Activated naive CD8-positive, alpha-beta T cell treated with anti-CD3 and anti-CD28 coated beads, Interleukin-2, amount 10 ng/mL, durations not matched to agents 7 days and 5 days (primary cell): ENCODE measurements around the gene SLC2A11. TPM values are rescaled to one million over a fixed set of nuclear protein-coding genes. Genes with fewer than 3 reads are reported as not detected.
A peak's percentile ranks its signal among the peaks of the same experiment; 100 is the strongest.
"Not testable (repeated sequence)": the region's sequence is repeated elsewhere in the genome, so short reads cannot be mapped to it uniquely, and the experiment has no call there.

ENCODE experiments used
- ATAC-seq: fragments of 150-1000 bp; cut with Tn5 transposase; one replicate; pipeline ENCODE4 v1.10.0; 2021; ENCODE audit warnings: low read depth, moderate library complexity
- POLR2A ChIA-PET: fragments of 350-600 bp; sonication (Branson Sonifier 250); formaldehyde crosslinking; loops from one replicate; lab custom pipeline; 2021; ENCODE audit warnings: antibody characterized with exemption; lab: Charles Lee
- DNase-seq: peaks from one replicate; pipeline ENCODE4 v3.0.0; 2021
- H3K27ac Mint-ChIP-seq: one replicate; pipeline ENCODE4 v1.8.0; 2022; ENCODE audit warnings: mild to moderate bottlenecking, mixed read lengths
- H3K27me3 Mint-ChIP-seq: one replicate; pipeline ENCODE4 v1.8.0; 2022; ENCODE audit warnings: mild to moderate bottlenecking, moderate library complexity, mixed read lengths
- H3K36me3 Mint-ChIP-seq: one replicate; pipeline ENCODE4 v1.8.0; 2021; ENCODE audit warnings: mild to moderate bottlenecking, mixed read lengths
- H3K4me1 Mint-ChIP-seq: one replicate; pipeline ENCODE4 v1.8.0; 2021; ENCODE audit warnings: mixed read lengths
- H3K4me3 Mint-ChIP-seq: one replicate; pipeline ENCODE4 v1.8.0; 2022; ENCODE audit warnings: mild to moderate bottlenecking, moderate library complexity, mixed read lengths
- H3K9me3 Mint-ChIP-seq: one replicate; pipeline ENCODE4 v1.8.0; 2021; ENCODE audit warnings: mixed read lengths
- total RNA-seq, 2 experiments: library from RNA; stranded (reverse); gene quantifications; one replicate each; pipeline ENCODE4 v1.2.3, GENCODE V29; 2021

The SLC2A11 gene
- total RNA-seq, 2 experiments from 2014 or later = 10.0 to 12.1 TPM

GRCh38 chr22:23913661-23914353 lies 56.1 kb downstream of the SLC2A11 start:
- peak overlapping the region; percentile 93 for H3K4me3 Mint-ChIP-seq
- H3K36me3 Mint-ChIP-seq = peaks cover 31% of the 10 kb centered on the region
- ATAC-seq (peak; percentile 99), DNase-seq (peak; percentile 99)
- no peaks in the 10 kb centered on the region for H3K9me3 Mint-ChIP-seq
- peak overlapping the region; percentile 96 for H3K27ac Mint-ChIP-seq
- POLR2A ChIA-PET = interaction anchor here (0.6 to 4.6 kb wide), 10 partner anchors 10 to 641 kb away, joined by 3 to 53 read pairs (median 4); partner anchors contain the start of genes ADORA2A, CABIN1, GUCD1 and MIF
- H3K27me3 Mint-ChIP-seq = no peaks in the 10 kb centered on the region
- H3K4me1 Mint-ChIP-seq = peaks cover 29% of the 10 kb centered on the region

- POLR2A ChIA-PET = interaction anchor here (1.0 kb wide), 1 partner anchor 21 kb away, joined by 3 read pairs; the partner anchor contains the start of gene MIF
- Mint-ChIP-seq H3K9me3 (no peaks in the 10 kb centered on the region), H3K4me1 (peaks cover 27% of the 10 kb centered on the region), H3K27ac (no peak overlapping the region), H3K27me3 (no peaks in the 10 kb centered on the region), H3K4me3 (no peak overlapping the region), H3K36me3 (peaks cover 32% of the 10 kb centered on the region)
- no peak for ATAC-seq
- no peak for DNase-seq
Observed at GRCh38 chr22:23915290-23915689, 57.6 kb downstream of the SLC2A11 start.

- POLR2A ChIA-PET, H3K27ac Mint-ChIP-seq, ATAC-seq, H3K9me3 Mint-ChIP-seq, H3K4me3 Mint-ChIP-seq, DNase-seq, H3K27me3 Mint-ChIP-seq: not testable (repeated sequence)
- Mint-ChIP-seq H3K4me1 (peaks cover 24% of the 10 kb centered on the region), H3K36me3 (peaks cover 48% of the 10 kb centered on the region)
Observed at GRCh38 chr22:23920267-23920611, 62.6 kb downstream of the SLC2A11 start.

- H3K9me3 Mint-ChIP-seq, POLR2A ChIA-PET, H3K4me3 Mint-ChIP-seq, DNase-seq, ATAC-seq, H3K27me3 Mint-ChIP-seq: not testable (repeated sequence)
- H3K27ac Mint-ChIP-seq = peak overlapping the region; percentile 6
- peaks cover 20% of the 10 kb centered on the region for H3K4me1 Mint-ChIP-seq
- peaks cover 53% of the 10 kb centered on the region for H3K36me3 Mint-ChIP-seq
Observed at GRCh38 chr22:23921586-23922201, 64.0 kb downstream of the SLC2A11 start.

GRCh38 chr22:23922921-23923320 lies 65.2 kb downstream of the SLC2A11 start:
- Mint-ChIP-seq H3K36me3 (peaks cover 58% of the 10 kb centered on the region), H3K27ac (peak overlapping the region; percentile 4), H3K4me3 (no peak overlapping the region), H3K9me3 (peaks cover 14% of the 10 kb centered on the region), H3K4me1 (peaks cover 20% of the 10 kb centered on the region), H3K27me3 (no peaks in the 10 kb centered on the region)
- POLR2A ChIA-PET = interaction anchor here (0.5 to 1.0 kb wide), 2 partner anchors 29 to 140 kb away, joined by 3 to 5 read pairs; partner anchors contain the start of gene MIF
- ATAC-seq = peak; percentile 56
- DNase-seq = no peak

GRCh38 chr22:23925020-23925606 lies 67.4 kb downstream of the SLC2A11 start:
- Mint-ChIP-seq H3K4me3 (no peak overlapping the region), H3K4me1 (peaks cover 20% of the 10 kb centered on the region), H3K36me3 (peaks cover 70% of the 10 kb centered on the region), H3K9me3 (peaks cover 14% of the 10 kb centered on the region), H3K27me3 (no peaks in the 10 kb centered on the region), H3K27ac (no peak overlapping the region)
- ATAC-seq (no peak), DNase-seq (no peak)
- POLR2A ChIA-PET = no interaction called here

- Mint-ChIP-seq H3K27me3 (no peaks in the 10 kb centered on the region), H3K9me3 (peaks cover 18% of the 10 kb centered on the region), H3K27ac (no peak overlapping the region), H3K4me1 (peaks cover 23% of the 10 kb centered on the region), H3K36me3 (peaks cover 75% of the 10 kb centered on the region), H3K4me3 (no peak overlapping the region)
- no peak for DNase-seq
- ATAC-seq = no peak
- POLR2A ChIA-PET = interaction anchor here (0.7 kb wide), 1 partner anchor 13 kb away, joined by 3 read pairs; no protein-coding TSS in a partner anchor
Observed at GRCh38 chr22:23926561-23926960, 68.9 kb downstream of the SLC2A11 start.

Other genes with a start within 250 kb of the SLC2A11 start
- gene DRICH1, start 225.6 kb upstream of the SLC2A11 start, total RNA-seq = under 1 TPM; 0.69 to 0.79 TPM
- 10 to 100 TPM; 24.9 to 25.8 TPM for gene RGL4, start 166.9 kb upstream of the SLC2A11 start, total RNA-seq
- 1 to 10 TPM; 3.8 to 4.1 TPM for gene ZNF70, start 106.8 kb upstream of the SLC2A11 start, total RNA-seq
- not detected for gene VPREB3, start 103.5 kb upstream of the SLC2A11 start, total RNA-seq
- gene C22orf15, start 94.9 kb upstream of the SLC2A11 start, total RNA-seq = 1 to 10 TPM; 2.1 to 2.9 TPM
- 100 to 1,000 TPM in 1 of 2 experiments, 10 to 100 TPM in 1; 99.8 to 111 TPM for gene CHCHD10, start 89.9 kb upstream of the SLC2A11 start, total RNA-seq
- gene MMP11, start 85.0 kb upstream of the SLC2A11 start, total RNA-seq = 1 to 10 TPM; 2.1 to 2.4 TPM
- 10 to 100 TPM; 81.2 to 82.8 TPM for gene SMARCB1, start 70.9 kb upstream of the SLC2A11 start, total RNA-seq
- 1 to 10 TPM; 9.6 to 9.9 TPM for gene DERL3, start 18.9 kb upstream of the SLC2A11 start, total RNA-seq
- 100 to 1,000 TPM; 776 to 848 TPM for gene MIF, start 36.5 kb downstream of the SLC2A11 start, total RNA-seq
- gene GSTT2B, start 103.3 kb downstream of the SLC2A11 start, total RNA-seq = not detected
- not detected for gene DDTL, start 109.0 kb downstream of the SLC2A11 start, total RNA-seq
- 100 to 1,000 TPM; 133 TPM for gene DDT, start 116.6 kb downstream of the SLC2A11 start, total RNA-seq
- gene GSTT2, start 122.3 kb downstream of the SLC2A11 start, total RNA-seq = not detected
- not detected for gene GSTT4, start 147.6 kb downstream of the SLC2A11 start, total RNA-seq
- gene CABIN1, start 153.4 kb downstream of the SLC2A11 start, total RNA-seq = 100 to 1,000 TPM; 153 to 159 TPM